GM12873 (cell line): ENCODE results near the gene TLE1.

ENCODE experiments used
- TF ChIP-seq, protein P1 (sequence below): IDR thresholded peaks from 2 replicates; pipeline ENCODE4 v1.5.1; 2012; ENCODE audit warnings: low read depth, mild to moderate bottlenecking, moderate library complexity, low read length, control low read depth; ENCODE audit not compliant: insufficient read depth; ENCODE audit errors: missing control alignments

The TLE1 gene

GRCh38 chr9:81689343-81690175 lies at the start of gene TLE1:
TLE1 (minus strand) TSS chr9:81689547; CDS start chr9:81688240, 1,307 bp downstream.
- TF ChIP-seq, protein P1, sequence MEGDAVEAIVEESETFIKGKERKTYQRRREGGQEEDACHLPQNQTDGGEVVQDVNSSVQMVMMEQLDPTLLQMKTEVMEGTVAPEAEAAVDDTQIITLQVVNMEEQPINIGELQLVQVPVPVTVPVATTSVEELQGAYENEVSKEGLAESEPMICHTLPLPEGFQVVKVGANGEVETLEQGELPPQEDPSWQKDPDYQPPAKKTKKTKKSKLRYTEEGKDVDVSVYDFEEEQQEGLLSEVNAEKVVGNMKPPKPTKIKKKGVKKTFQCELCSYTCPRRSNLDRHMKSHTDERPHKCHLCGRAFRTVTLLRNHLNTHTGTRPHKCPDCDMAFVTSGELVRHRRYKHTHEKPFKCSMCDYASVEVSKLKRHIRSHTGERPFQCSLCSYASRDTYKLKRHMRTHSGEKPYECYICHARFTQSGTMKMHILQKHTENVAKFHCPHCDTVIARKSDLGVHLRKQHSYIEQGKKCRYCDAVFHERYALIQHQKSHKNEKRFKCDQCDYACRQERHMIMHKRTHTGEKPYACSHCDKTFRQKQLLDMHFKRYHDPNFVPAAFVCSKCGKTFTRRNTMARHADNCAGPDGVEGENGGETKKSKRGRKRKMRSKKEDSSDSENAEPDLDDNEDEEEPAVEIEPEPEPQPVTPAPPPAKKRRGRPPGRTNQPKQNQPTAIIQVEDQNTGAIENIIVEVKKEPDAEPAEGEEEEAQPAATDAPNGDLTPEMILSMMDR, result no peak

DNA sequence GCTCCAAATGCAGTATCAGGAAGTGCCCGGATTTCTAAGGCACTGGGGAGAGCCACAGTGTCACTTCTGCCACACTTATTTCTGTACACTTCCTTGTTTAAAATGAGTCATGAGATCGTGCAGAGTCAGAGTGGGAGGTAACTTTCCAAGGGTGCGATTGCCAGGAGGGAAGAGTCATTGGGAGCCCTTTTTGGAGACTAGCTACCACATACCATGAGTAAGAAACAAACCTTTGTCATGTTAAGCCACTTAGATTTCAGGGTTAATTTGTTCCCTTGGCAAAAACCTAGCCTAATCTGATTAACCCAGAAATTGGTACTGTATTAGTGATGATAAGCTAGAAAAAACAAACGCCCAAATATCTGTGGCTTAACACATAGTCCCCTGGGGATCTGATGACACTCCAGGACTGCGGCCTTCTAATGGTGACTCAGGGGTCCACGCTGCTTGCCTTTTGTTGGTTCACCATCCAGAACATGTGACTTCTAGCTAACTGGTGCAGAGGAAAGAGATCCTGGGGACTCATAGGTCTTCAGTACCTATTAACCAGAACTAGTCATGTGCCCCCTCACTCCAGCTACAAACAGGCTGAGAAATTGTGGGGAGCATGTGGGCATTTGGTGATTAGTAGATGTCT lies 48.6 kb upstream of the TLE1 start:
- TF ChIP-seq, protein P1, result no peak

DNA sequence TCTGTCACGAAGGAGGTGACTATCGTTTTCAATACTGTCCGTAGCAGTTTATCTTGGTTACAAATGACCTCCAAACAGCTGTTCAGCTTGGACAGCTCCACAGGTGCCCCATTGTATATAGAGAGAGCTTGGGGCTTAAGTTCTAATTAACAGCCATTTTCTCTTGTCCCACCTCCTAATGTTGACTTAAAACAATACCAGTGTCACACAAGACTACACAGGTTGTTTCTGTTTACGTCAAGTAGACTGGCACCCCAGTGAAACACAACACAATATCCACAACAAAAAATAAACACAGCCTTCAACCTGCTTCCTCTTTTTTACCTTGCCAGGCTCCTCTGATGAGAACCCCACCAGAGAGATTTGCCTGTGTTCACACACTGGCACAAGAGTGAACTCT lies 39.8 kb upstream of the TLE1 start:
- TF ChIP-seq, protein P1, result no peak

DNA sequence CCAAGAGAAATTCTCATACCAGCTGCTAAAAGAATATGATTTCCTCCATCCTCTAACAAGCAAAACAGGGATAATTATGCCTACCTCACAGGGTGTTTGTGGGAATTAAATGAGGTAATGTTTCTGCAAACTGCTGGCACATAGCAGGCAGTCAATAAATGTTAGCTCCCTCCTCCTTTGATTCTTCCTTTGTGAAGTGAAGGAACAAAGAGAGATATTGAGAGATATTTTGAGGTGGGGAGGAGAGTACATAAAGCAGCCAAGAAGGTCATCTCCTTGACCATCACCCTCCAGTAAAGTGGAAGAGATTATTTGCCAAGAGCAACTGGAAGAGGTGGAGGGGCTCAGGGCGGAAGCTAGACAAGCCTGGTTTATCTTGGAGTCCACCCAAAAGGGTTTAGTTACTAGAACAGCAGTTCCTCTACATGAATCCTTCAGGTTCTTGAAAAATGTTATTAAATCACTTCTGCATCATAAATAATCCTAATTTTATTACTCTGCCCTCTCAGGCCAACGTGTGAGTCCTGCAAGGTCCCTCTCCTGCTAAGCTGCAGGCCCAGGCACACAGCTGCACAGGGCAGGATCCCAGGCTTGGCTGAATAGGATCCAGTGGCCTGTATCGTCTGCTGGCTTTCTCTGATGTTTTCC lies 35.0 kb upstream of the TLE1 start:
- TF ChIP-seq, protein P1, result no peak

DNA sequence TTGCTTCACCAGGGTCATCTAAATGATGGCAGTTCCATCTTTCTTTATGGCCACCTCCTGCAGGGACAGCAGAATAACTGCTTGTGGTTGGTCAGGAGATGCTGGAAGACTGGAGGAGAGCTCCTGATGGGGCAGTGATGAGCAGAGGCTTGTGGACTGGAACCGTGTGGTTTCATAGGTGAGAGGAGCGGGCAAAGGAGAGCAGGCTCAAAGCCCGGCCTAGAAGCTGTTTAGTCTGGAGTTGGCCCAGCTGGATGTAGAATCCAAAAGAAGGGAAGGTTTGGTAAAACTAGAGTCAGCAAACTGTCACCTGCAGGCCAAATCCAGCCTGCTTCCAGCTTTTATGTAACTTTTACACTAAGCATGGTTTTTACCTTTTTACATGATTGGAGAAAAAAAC lies 32.9 kb upstream of the TLE1 start:
- TF ChIP-seq, protein P1, result no peak

DNA sequence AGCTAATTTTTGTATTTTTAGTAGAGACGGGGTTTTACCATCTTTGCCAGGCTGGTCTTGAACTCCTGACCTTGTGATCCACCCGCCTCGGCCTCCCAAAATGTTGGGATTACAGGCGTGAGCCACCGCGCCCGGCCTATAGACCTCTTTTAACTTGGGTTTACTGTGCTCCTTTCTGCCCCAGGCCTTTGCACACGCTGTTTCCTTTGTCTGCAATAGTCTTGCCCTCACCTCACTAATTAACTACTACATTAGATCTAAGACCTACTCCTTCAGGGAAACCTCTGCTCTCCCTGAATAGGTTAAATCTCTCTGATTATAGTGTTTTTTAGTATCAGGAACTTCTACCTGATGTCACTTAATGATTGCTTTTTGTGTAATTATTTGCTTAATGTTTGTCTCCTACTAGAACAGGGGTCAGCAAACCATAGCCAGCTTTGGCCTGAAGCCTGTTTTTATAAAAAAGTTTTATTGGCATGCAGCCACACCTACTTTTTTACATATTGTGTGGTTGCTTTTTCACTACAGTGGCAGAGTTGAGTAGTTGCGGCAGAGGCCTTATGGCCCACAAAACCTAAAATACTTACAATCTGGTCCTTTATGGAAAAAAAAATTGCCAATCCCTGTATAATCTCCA lies 31.2 kb upstream of the TLE1 start:
- TF ChIP-seq, protein P1, result no peak

- TF ChIP-seq, protein P1, result no peak
Observed at GRCh38 chr9:81719972-81720371, 30.6 kb upstream of the TLE1 start.
